ENCODE data around the gene SRR. TPM values are rescaled to one million over a fixed set of nuclear protein-coding genes. Genes with fewer than 3 reads are reported as not detected.

The SRR gene
- total RNA-seq, 2 experiments from 2014 or later, result 9.6 to 12.7 TPM

- peaks cover 46% of the 10 kb centered on the region for H3K36me3 Mint-ChIP-seq (ENCODE audit: low read depth)
- ATAC-seq (no peak), DNase-seq (no peak)
- intact Hi-C loops (cut with micrococcal nuclease), result no loop called here
- no peak overlapping the region for H3K4me3 Mint-ChIP-seq
- ChIA-PET CTCF (no interaction called here), POLR2A (no interaction called here)
- no peak overlapping the region for H3K27ac Mint-ChIP-seq
- H3K4me1 Mint-ChIP-seq (ENCODE audit: low read depth), result peaks cover 46% of the 10 kb centered on the region
- no peak for TF ChIP-seq CTCF (IDR thresholded peaks at IDR 0.05)
- H3K27me3 Mint-ChIP-seq, result no peaks in the 10 kb centered on the region
- H3K9me3 Mint-ChIP-seq, result no peaks in the 10 kb centered on the region
Measured at GRCh38 chr17:2299136-2299535, 4.6 kb upstream of the SRR start.

- Mint-ChIP-seq H3K4me1 (ENCODE audit: low read depth) (peaks cover 43% of the 10 kb centered on the region), H3K4me3 (no peak overlapping the region), H3K36me3 (ENCODE audit: low read depth) (peaks cover 42% of the 10 kb centered on the region), H3K9me3 (no peaks in the 10 kb centered on the region), H3K27ac (no peak overlapping the region), H3K27me3 (no peaks in the 10 kb centered on the region)
- intact Hi-C loops (cut with micrococcal nuclease), result no loop called here
- no peak for TF ChIP-seq CTCF (IDR thresholded peaks at IDR 0.05)
- POLR2A ChIA-PET, result no interaction called here
- ATAC-seq (no peak), DNase-seq (no peak)
- CTCF ChIA-PET, result no interaction called here
Measured at GRCh38 chr17:2299756-2300155, 4.0 kb upstream of the SRR start.

GRCh38 chr17:2302778-2303203, 959 bp upstream of the SRR start:
- intact Hi-C loops (cut with micrococcal nuclease), result no loop called here
- CTCF ChIA-PET, result interaction anchor here (1.0 to 2.5 kb wide), 6 partner anchors 13 to 248 kb away, joined by 3 to 11 read pairs (median 4); partner anchors contain the start of genes HIC1, SGSM2 and TSR1
- no peak for TF ChIP-seq CTCF (IDR thresholded peaks at IDR 0.05)
- no peaks in the 10 kb centered on the region for H3K27me3 Mint-ChIP-seq
- H3K4me1 Mint-ChIP-seq (ENCODE audit: low read depth), result peaks cover 38% of the 10 kb centered on the region
- peak overlapping the region; percentile 83 for H3K27ac Mint-ChIP-seq
- POLR2A ChIA-PET, result interaction anchor here (0.7 to 1.7 kb wide), 16 partner anchors 7 to 251 kb away, joined by 3 to 8 read pairs (median 3); partner anchors contain the start of genes HIC1, SGSM2 and TSR1
- peaks cover 27% of the 10 kb centered on the region for H3K36me3 Mint-ChIP-seq (ENCODE audit: low read depth)
- peak overlapping the region; percentile 92 for H3K4me3 Mint-ChIP-seq
- no peaks in the 10 kb centered on the region for H3K9me3 Mint-ChIP-seq
- ATAC-seq, result no peak
- DNase-seq, result no peak

GRCh38 chr17:2304931-2305330, 1.2 kb downstream of the SRR start:
- peaks cover 31% of the 10 kb centered on the region for H3K4me1 Mint-ChIP-seq (ENCODE audit: low read depth)
- no peak overlapping the region for H3K27ac Mint-ChIP-seq
- peaks cover 19% of the 10 kb centered on the region for H3K36me3 Mint-ChIP-seq (ENCODE audit: low read depth)
- no peak for ATAC-seq
- DNase-seq, result no peak
- no peaks in the 10 kb centered on the region for H3K27me3 Mint-ChIP-seq
- peak overlapping the region; percentile 92 for H3K4me3 Mint-ChIP-seq
- ChIA-PET POLR2A (interaction anchor here (0.8 kb wide), 1 partner anchor 32 kb away, joined by 4 read pairs; the partner anchor contains the start of gene TSR1), CTCF (no interaction called here)
- TF ChIP-seq CTCF (IDR thresholded peaks at IDR 0.05), result no peak
- intact Hi-C loops (cut with micrococcal nuclease), result no loop called here
- H3K9me3 Mint-ChIP-seq, result no peaks in the 10 kb centered on the region

GRCh38 chr17:2309338-2310154, 5.8 kb downstream of the SRR start:
- ChIA-PET CTCF (no interaction called here), POLR2A (interaction anchor here (0.8 to 1.8 kb wide), 3 partner anchors 21 to 23 kb away, joined by 3 to 5 read pairs (median 4); no protein-coding TSS in a partner anchor)
- Mint-ChIP-seq H3K4me3 (no peak overlapping the region), H3K27me3 (no peaks in the 10 kb centered on the region), H3K9me3 (no peaks in the 10 kb centered on the region), H3K4me1 (ENCODE audit: low read depth) (peaks cover 22% of the 10 kb centered on the region), H3K36me3 (ENCODE audit: low read depth) (peaks cover 12% of the 10 kb centered on the region), H3K27ac (no peak overlapping the region)
- DNase-seq (no peak), ATAC-seq (no peak)
- intact Hi-C loops (cut with micrococcal nuclease), result no loop called here
- TF ChIP-seq CTCF (IDR thresholded peaks at IDR 0.05), result no peak

All from activated CD8-positive, alpha-beta T cell treated with anti-CD3 and anti-CD28 coated beads for 36 hours (primary cell).